ENCODE data around the gene PEG3. TPM values are rescaled to one million over a fixed set of nuclear protein-coding genes. Genes with fewer than 3 reads are reported as not detected.

Gene PEG3
- polyA plus RNA-seq, 2 of the 4 experiments (the other 2 are of a cell fraction) = not detected

DNA sequence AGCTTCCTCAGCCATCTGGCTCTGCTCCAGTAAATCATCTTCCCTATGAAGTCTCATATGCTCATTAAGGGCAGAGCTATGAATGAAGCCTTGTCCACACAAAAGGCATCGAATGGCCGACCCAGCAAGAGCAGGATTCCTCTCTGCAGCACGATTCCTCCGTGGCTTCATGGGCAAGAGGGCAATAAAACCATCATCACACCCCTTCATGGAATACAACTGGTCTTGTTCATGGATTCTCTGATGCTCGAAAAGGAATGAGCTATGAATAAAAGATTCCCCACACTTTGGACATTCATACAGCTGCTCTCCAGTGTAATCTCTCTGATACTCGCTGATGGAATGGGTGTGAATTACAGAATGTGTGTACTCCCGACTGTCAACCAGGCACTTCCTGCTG is 25.9 kb downstream of the PEG3 start:
- Histone ChIP-seq H3K4me1 (no peaks in the 10 kb centered on the region), H3K4me2 (no peak overlapping the region), H3K27ac (no peak overlapping the region), H3K9me3 (peaks cover 43% of the 10 kb centered on the region), H3K4me3 (no peak overlapping the region)
- no peak for FAIRE-seq
- no peak for DNase-seq (ENCODE audit: low read depth in 1 of 2, low spot score in 1 of 2)
- POLR2A ChIA-PET = no interaction called here
- 2% methylated on average over 7 of the region's 7 CpGs for WGBS (ENCODE audit: missing lambda C conversion rate)
- no peak for ATAC-seq
- CTCF ChIA-PET = interaction anchor here (1.8 kb wide), 1 partner anchor 9 kb away, joined by 3 read pairs; no protein-coding TSS in a partner anchor
- no peak for TF ChIP-seq EHF (CRISPR knock-in tag; IDR thresholded peaks at IDR 0.05)
- no peak for TF ChIP-seq ESRRA (IDR thresholded peaks at IDR 0.05; ENCODE audit: borderline replicate concordance, low read length)
- TF ChIP-seq ZNF302 (CRISPR knock-in tag; IDR thresholded peaks at IDR 0.05) = no peak
- TF ChIP-seq ELK1 (IDR thresholded peaks at IDR 0.05; ENCODE audit: low read depth, low read length) = no peak
- TF ChIP-seq E2F6 (IDR thresholded peaks at IDR 0.05; ENCODE audit: borderline replicate concordance, low read depth) = no peak

DNA sequence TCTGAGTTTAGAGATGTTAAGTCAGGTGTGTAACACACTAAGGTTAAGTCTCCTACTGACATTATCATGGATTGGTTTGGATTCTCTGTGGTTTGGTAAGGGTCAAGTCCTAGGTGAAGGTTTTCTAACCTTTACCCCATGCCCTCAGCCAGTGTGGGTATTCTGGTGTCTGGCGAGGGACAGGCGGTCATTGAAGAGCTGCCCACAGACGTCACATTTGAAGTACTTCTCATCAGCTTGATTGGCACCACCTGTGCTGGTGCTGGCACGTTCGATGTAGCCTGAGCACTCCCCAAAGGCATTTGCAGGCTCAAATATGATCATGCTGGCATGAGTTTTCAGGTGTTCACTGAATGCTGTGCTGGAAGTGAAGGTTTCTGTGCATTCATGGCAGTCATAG is 27.0 kb downstream of the PEG3 start:
- H3K4me1 ChIP-seq = no peaks in the 10 kb centered on the region
- H3K4me2 ChIP-seq = no peak overlapping the region
- ChIA-PET POLR2A (no interaction called here), CTCF (interaction anchor here (1.8 kb wide), 1 partner anchor 10 kb away, joined by 3 read pairs; no protein-coding TSS in a partner anchor)
- 2% methylated on average over 5 of the region's 5 CpGs for WGBS (ENCODE audit: missing lambda C conversion rate)
- no peak overlapping the region for H3K27ac ChIP-seq
- DNase-seq (ENCODE audit: low read depth in 1 of 2, low spot score in 1 of 2) (no peak), FAIRE-seq (no peak), ATAC-seq (no peak)
- no peak overlapping the region for H3K4me3 ChIP-seq
- H3K9me3 ChIP-seq = peaks cover 40% of the 10 kb centered on the region; the same call in 2 of the 3 replicates
- TF ChIP-seq, protein P1, sequence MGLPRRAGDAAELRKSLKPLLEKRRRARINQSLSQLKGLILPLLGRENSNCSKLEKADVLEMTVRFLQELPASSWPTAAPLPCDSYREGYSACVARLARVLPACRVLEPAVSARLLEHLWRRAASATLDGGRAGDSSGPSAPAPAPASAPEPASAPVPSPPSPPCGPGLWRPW (IDR thresholded peaks at IDR 0.05) = no peak
- no peak for TF ChIP-seq KDM1A (IDR thresholded peaks at IDR 0.05; ENCODE audit: low read depth)
- TF ChIP-seq HDAC2 (IDR thresholded peaks at IDR 0.05) = no peak
- TF ChIP-seq TFCP2L1 (CRISPR knock-in tag; IDR thresholded peaks at IDR 0.05) = no peak

GRCh38 chr19:56811480-56811879 is 29.0 kb downstream of the PEG3 start:
- 7% methylated on average over 6 of the region's 6 CpGs for WGBS (ENCODE audit: missing lambda C conversion rate)
- POLR2A ChIA-PET = no interaction called here
- Histone ChIP-seq H3K27ac (no peak overlapping the region), H3K4me1 (no peaks in the 10 kb centered on the region), H3K4me3 (no peak overlapping the region), H3K4me2 (no peak overlapping the region), H3K9me3 (peaks cover 43% of the 10 kb centered on the region)
- DNase-seq (ENCODE audit: low read depth in 1 of 2, low spot score in 1 of 2) = no peak
- CTCF ChIA-PET = no interaction called here
- no peak for FAIRE-seq
- no peak for ATAC-seq
- no peak for TF ChIP-seq RARB (CRISPR knock-in tag; IDR thresholded peaks at IDR 0.05)
- TF ChIP-seq HOXA7 (CRISPR knock-in tag; IDR thresholded peaks at IDR 0.05) = no peak
- no peak for TF ChIP-seq JUNB (IDR thresholded peaks at IDR 0.05)
- TF ChIP-seq, protein P1 (IDR thresholded peaks at IDR 0.05) = no peak
- TF ChIP-seq, protein P2, sequence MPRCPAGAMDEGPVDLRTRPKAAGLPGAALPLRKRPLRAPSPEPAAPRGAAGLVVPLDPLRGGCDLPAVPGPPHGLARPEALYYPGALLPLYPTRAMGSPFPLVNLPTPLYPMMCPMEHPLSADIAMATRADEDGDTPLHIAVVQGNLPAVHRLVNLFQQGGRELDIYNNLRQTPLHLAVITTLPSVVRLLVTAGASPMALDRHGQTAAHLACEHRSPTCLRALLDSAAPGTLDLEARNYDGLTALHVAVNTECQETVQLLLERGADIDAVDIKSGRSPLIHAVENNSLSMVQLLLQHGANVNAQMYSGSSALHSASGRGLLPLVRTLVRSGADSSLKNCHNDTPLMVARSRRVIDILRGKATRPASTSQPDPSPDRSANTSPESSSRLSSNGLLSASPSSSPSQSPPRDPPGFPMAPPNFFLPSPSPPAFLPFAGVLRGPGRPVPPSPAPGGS (IDR thresholded peaks at IDR 0.05) = no peak
- no peak for TF ChIP-seq ELK1 (IDR thresholded peaks at IDR 0.05; ENCODE audit: low read depth, low read length)
- no peak for TF ChIP-seq CHD2 (IDR thresholded peaks at IDR 0.05; ENCODE audit: low read length, partially characterized antibody)
- TF ChIP-seq NFE2L2 (conservative IDR thresholded peaks at IDR 0.05; ENCODE audit: low read length) = no peak
- no peak for TF ChIP-seq GATA3 (IDR thresholded peaks at IDR 0.05; ENCODE audit: borderline replicate concordance)
- TF ChIP-seq CHD4 (IDR thresholded peaks at IDR 0.05; ENCODE audit: borderline replicate concordance) = no peak
- no peak for TF ChIP-seq RNF2 (IDR thresholded peaks at IDR 0.05; ENCODE audit: borderline replicate concordance, low read depth)
- TF ChIP-seq FOXS1 (CRISPR knock-in tag; IDR thresholded peaks at IDR 0.05) = no peak
- TF ChIP-seq KDM1A (IDR thresholded peaks at IDR 0.05; ENCODE audit: low read depth) = no peak
